ENCODE measurements around the gene REPIN1. TPM values are rescaled to one million over a fixed set of nuclear protein-coding genes. Genes with fewer than 3 reads are reported as not detected.

The REPIN1 gene
- total and polyA plus RNA-seq, 9 of the 15 experiments (the other 6 are each of a cell fraction or from before 2014, with no cell fraction given), result 8.1 to 283 (median 94.3) TPM

DNA sequence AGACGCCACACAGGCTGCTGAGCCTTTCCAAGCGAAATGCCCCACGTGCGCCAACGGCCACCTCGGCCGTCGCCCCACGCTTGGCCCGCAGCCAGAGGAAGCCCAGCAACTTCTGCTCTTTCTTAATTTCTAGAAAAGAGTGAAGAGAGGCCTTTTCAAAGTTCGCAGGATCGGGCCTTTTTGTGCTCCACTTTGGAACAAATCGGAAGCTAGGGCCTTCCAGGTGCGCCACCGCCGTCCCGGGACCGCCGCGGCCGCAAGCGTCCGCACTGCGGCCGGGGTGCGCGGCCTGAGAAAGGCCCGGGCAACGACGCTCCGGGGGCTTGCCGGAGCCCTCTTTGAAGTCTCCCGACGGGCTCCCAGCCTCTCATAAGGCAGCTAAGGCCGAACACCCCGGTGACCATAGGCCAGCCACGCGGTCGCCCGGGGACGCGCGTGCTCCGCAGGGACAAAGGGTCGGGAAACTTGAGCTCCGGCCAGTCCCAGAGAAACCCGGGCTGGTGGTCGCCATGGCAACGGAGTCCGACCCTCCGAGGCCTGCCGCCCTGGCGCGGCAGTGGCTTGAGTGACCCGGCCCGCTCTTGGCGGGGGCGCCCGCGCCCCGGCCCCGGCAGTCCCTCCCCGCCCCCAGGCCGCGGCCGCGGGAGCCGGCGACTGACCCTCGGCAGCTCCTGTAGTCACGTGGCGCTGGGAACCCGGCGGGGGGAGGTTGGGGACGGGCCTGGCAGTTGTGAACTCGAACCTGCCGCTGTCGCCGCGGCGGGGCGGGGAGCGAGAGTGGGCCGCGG is at the start of gene REPIN1 (continued):
- TF ChIP-seq VEZF1 (CRISPR knock-in tag; IDR thresholded peaks at IDR 0.05), result peak; percentile 100
- TF ChIP-seq MAX (CRISPR knock-in tag; IDR thresholded peaks at IDR 0.05), result peak; percentile 97
- TF ChIP-seq, protein P1, sequence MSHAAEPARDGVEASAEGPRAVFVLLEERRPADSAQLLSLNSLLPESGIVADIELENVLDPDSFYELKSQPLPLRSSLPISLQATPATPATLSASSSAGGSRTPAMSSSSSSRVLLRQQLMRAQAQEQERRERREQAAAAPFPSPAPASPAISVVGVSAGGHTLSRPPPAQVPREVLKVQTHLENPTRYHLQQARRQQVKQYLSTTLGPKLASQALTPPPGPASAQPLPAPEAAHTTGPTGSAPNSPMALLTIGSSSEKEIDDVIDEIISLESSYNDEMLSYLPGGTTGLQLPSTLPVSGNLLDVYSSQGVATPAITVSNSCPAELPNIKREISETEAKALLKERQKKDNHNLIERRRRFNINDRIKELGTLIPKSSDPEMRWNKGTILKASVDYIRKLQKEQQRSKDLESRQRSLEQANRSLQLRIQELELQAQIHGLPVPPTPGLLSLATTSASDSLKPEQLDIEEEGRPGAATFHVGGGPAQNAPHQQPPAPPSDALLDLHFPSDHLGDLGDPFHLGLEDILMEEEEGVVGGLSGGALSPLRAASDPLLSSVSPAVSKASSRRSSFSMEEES (CRISPR knock-in tag; IDR thresholded peaks at IDR 0.05), result peak; percentile 90
- TF ChIP-seq HDAC3 (IDR thresholded peaks at IDR 0.05; ENCODE audit: borderline replicate concordance, partially characterized antibody), result no peak
- TF ChIP-seq TCFL5 (CRISPR knock-in tag; conservative IDR thresholded peaks at IDR 0.05), result no peak
- peak; percentile 84 for TF ChIP-seq BRD9 (IDR thresholded peaks at IDR 0.05; ENCODE audit: low read depth, partially characterized antibody)
- TF ChIP-seq ZNF224 (CRISPR knock-in tag; IDR thresholded peaks at IDR 0.05), result no peak; the same call in none of the 2 replicates
- no peak for TF ChIP-seq ZNF354B (CRISPR knock-in tag; IDR thresholded peaks at IDR 0.05)
- TF ChIP-seq NR2F6 (CRISPR knock-in tag; IDR thresholded peaks at IDR 0.05), result 0 out of 2 replicates have a peak, but pooled peaks have one; percentile 23
- no peak for TF ChIP-seq ZNF3 (CRISPR knock-in tag; IDR thresholded peaks at IDR 0.05)
- TF ChIP-seq IFI16 (CRISPR knock-in tag; IDR thresholded peaks at IDR 0.05), result no peak
- TF ChIP-seq ZBTB7A (IDR thresholded peaks at IDR 0.05; ENCODE audit: borderline replicate concordance, control insufficient read depth, low read depth, low read length), result peak; percentile 97
- peak; percentile 99 for TF ChIP-seq MTA3 (IDR thresholded peaks at IDR 0.05; ENCODE audit: borderline replicate concordance)
- no peak for TF ChIP-seq RBM17 (IDR thresholded peaks at IDR 0.05; ENCODE audit: borderline replicate concordance, low read depth, low read length)
- TF ChIP-seq, protein P2, sequence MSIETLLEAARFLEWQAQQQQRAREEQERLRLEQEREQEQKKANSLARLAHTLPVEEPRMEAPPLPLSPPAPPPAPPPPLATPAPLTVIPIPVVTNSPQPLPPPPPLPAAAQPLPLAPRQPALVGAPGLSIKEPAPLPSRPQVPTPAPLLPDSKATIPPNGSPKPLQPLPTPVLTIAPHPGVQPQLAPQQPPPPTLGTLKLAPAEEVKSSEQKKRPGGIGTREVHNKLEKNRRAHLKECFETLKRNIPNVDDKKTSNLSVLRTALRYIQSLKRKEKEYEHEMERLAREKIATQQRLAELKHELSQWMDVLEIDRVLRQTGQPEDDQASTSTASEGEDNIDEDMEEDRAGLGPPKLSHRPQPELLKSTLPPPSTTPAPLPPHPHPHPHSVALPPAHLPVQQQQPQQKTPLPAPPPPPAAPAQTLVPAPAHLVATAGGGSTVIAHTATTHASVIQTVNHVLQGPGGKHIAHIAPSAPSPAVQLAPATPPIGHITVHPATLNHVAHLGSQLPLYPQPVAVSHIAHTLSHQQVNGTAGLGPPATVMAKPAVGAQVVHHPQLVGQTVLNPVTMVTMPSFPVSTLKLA (conservative IDR thresholded peaks at IDR 0.05), result peak; percentile 73 to 83
- peak; percentile 45 for TF ChIP-seq MEIS2 (IDR thresholded peaks at IDR 0.05; ENCODE audit: partially characterized antibody)
- TF ChIP-seq, protein P3, sequence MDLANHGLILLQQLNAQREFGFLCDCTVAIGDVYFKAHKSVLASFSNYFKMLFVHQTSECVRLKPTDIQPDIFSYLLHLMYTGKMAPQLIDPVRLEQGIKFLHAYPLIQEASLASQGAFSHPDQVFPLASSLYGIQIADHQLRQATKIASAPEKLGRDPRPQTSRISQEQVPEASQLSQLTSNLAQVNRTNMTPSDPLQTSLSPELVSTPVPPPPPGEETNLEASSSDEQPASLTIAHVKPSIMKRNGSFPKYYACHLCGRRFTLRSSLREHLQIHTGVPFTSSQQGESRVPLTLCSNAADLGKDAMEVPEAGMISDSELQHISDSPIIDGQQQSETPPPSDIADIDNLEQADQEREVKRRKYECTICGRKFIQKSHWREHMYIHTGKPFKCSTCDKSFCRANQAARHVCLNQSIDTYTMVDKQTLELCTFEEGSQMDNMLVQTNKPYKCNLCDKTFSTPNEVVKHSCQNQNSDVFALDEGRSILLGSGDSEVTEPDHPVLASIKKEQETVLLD (IDR thresholded peaks at IDR 0.05), result peak; percentile 65; the same call in 1 of the 2 replicates
- TF ChIP-seq ZNF23 (CRISPR knock-in tag; IDR thresholded peaks at IDR 0.05), result no peak
- TF ChIP-seq RBM25 (IDR thresholded peaks at IDR 0.05; ENCODE audit: low read depth, low read length, severe bottlenecking), result peak; percentile 49
- peak; percentile 96 for TF ChIP-seq FIP1L1 (IDR thresholded peaks at IDR 0.05; ENCODE audit: low read depth, low read length, poor library complexity, severe bottlenecking)
- no peak for TF ChIP-seq XRCC4 (IDR thresholded peaks at IDR 0.05; ENCODE audit: extremely low read depth, insufficient read depth, insufficient read length)
- no peak for TF ChIP-seq SMARCB1 (IDR thresholded peaks at IDR 0.05; ENCODE audit: insufficient read length, low read depth)

Data from K562 (cell line).